Measurements from ENCODE around the gene MAP2.
A peak's percentile ranks its signal among the peaks of the same experiment; 100 is the strongest.

Gene MAP2

GRCh38 chr2:209533391-209533790 lies 109.5 kb downstream of the MAP2 start:
- DNase-seq (ENCODE audit: low read depth): no peak

- DNase-seq (ENCODE audit: low read depth): no peak
Observed at GRCh38 chr2:209534228-209534627, 110.4 kb downstream of the MAP2 start.

- DNase-seq (ENCODE audit: low read depth): no peak
Observed at GRCh38 chr2:209536363-209536762, 112.5 kb downstream of the MAP2 start.

GRCh38 chr2:209547726-209548125 lies 123.9 kb downstream of the MAP2 start:
- DNase-seq (ENCODE audit: low read depth): peak; percentile 69

GRCh38 chr2:209549589-209549988 lies 125.7 kb downstream of the MAP2 start:
- no peak for DNase-seq (ENCODE audit: low read depth)

- no peak for DNase-seq (ENCODE audit: low read depth)
Observed at GRCh38 chr2:209553913-209554312, 130.1 kb downstream of the MAP2 start.

- DNase-seq (ENCODE audit: low read depth): peak; percentile 65
Observed at GRCh38 chr2:209556354-209556961, 132.6 kb downstream of the MAP2 start.

- no peak for DNase-seq (ENCODE audit: low read depth)
Observed at GRCh38 chr2:209560911-209561310, 137.1 kb downstream of the MAP2 start.

GRCh38 chr2:209563453-209563852 lies 139.6 kb downstream of the MAP2 start:
- no peak for DNase-seq (ENCODE audit: low read depth)

- DNase-seq (ENCODE audit: low read depth): no peak
Observed at GRCh38 chr2:209564816-209565215, 141.0 kb downstream of the MAP2 start.

- no peak for DNase-seq (ENCODE audit: low read depth)
Observed at GRCh38 chr2:209565896-209566582, 142.2 kb downstream of the MAP2 start.

GRCh38 chr2:209570194-209570593 lies 146.3 kb downstream of the MAP2 start:
- DNase-seq (ENCODE audit: low read depth): no peak

- no peak for DNase-seq (ENCODE audit: low read depth)
Observed at GRCh38 chr2:209574515-209574914, 150.7 kb downstream of the MAP2 start.

GRCh38 chr2:209577376-209578357 lies 153.8 kb downstream of the MAP2 start:
- DNase-seq (ENCODE audit: low read depth): peak; percentile 15

- DNase-seq (ENCODE audit: low read depth): no peak
Observed at GRCh38 chr2:209578394-209579001, 154.7 kb downstream of the MAP2 start.

- peak; percentile 36 for DNase-seq (ENCODE audit: low read depth)
Observed at GRCh38 chr2:209579230-209579749, 155.4 kb downstream of the MAP2 start.

GRCh38 chr2:209581040-209581439 lies 157.2 kb downstream of the MAP2 start:
- DNase-seq (ENCODE audit: low read depth): no peak

- no peak for DNase-seq (ENCODE audit: low read depth)
Observed at GRCh38 chr2:209582281-209582680, 158.4 kb downstream of the MAP2 start.

GRCh38 chr2:209584472-209584871 lies 160.6 kb downstream of the MAP2 start:
- no peak for DNase-seq (ENCODE audit: low read depth)

GRCh38 chr2:209584915-209585314 lies 161.1 kb downstream of the MAP2 start:
- DNase-seq (ENCODE audit: low read depth): no peak

GRCh38 chr2:209591021-209591420 lies 167.2 kb downstream of the MAP2 start:
- DNase-seq (ENCODE audit: low read depth): no peak

- no peak for DNase-seq (ENCODE audit: low read depth)
Observed at GRCh38 chr2:209592106-209592505, 168.3 kb downstream of the MAP2 start.

Measured in EH (cell line).